NB4 (cell line): ENCODE measurements around the gene COL6A3.

Experiments used
- DNase-seq: peaks from one replicate; pipeline ENCODE4 v3.0.0; 2010; ENCODE audit warnings: low read depth
- H3K4me3 ChIP-seq: one replicate; pipeline ENCODE4 v1.5.1; 2011; ENCODE audit warnings: mild to moderate bottlenecking, low read depth, low read length, moderate library complexity
- MYC ChIP-seq: IDR thresholded peaks from 2 replicates; pipeline ENCODE4 v1.6.1; 2011; ENCODE audit warnings: low read depth, low read length
- POLR2A ChIP-seq: IDR thresholded peaks from 2 replicates; pipeline ENCODE4 v1.6.1; 2011; ENCODE audit warnings: mild to moderate bottlenecking; ENCODE audit not compliant: insufficient read length; ENCODE audit errors: extremely low read depth
- TF ChIP-seq, protein P1 (sequence below): IDR thresholded peaks from 2 replicates; pipeline ENCODE4 v1.6.1; 2011; ENCODE audit warnings: low read depth, low read length
- TF ChIP-seq, protein P2 (sequence below): IDR thresholded peaks from one replicate; pipeline ENCODE4 v1.5.1; 2012; ENCODE audit warnings: low read depth, low read length

COL6A3 gene

DNA sequence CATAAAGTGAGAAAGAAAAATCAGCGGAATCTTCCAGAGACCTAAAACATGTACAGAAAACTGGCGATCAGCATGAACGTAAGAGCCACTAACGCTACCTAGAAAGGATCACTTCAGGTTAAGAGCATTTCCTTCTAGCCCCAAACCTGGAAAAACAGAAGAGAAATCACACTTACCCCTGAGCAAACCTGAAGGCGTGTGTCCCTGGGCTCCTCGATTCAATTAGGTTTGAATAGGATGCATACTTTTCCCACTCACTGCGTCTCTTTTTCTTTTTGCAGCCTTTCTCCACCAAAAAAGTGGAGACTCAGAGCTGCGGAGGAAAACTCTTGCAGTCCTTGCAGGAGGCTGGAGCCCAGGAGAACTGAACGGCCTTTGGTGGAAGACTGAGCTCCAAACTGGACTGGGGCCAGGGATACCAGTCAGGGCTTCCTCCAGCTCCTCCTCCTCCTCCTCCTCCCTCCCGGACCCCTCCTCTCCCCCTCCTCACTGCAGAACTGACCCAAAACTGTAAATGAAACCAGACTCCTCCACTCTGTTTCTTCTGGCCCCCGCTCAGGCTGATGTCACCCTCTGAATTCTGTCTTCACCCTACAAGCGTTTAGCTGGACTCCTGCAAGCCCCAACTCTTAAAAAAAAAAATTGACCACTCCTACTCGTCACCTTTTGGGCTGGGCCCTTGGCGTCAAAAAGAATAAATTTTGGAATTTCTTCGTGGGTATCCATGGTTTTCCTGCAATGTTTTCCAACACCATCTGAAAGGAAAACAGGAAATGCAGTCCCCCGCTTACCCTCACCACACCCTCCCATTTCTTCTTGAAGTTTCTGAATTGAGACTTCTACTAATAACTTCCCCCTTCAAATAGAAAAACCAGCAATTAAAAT lies at the start of gene COL6A3:
COL6A3 (minus strand) TSS at position 388 of the 885 bp plus-strand sequence. CDS start 17,347 bp downstream, outside the sequence.
- DNase-seq, result no peak
- H3K4me3 ChIP-seq, result no peak within 1 kb of the TSS

GRCh38 chr2:237459741-237460174 lies 45.8 kb upstream of the COL6A3 start:
- H3K4me3 ChIP-seq, result no peak overlapping the region
- no peak for DNase-seq
- TF ChIP-seq, protein P1, sequence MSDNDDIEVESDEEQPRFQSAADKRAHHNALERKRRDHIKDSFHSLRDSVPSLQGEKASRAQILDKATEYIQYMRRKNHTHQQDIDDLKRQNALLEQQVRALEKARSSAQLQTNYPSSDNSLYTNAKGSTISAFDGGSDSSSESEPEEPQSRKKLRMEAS, result no peak
- TF ChIP-seq POLR2A, result no peak
- TF ChIP-seq, protein P2, sequence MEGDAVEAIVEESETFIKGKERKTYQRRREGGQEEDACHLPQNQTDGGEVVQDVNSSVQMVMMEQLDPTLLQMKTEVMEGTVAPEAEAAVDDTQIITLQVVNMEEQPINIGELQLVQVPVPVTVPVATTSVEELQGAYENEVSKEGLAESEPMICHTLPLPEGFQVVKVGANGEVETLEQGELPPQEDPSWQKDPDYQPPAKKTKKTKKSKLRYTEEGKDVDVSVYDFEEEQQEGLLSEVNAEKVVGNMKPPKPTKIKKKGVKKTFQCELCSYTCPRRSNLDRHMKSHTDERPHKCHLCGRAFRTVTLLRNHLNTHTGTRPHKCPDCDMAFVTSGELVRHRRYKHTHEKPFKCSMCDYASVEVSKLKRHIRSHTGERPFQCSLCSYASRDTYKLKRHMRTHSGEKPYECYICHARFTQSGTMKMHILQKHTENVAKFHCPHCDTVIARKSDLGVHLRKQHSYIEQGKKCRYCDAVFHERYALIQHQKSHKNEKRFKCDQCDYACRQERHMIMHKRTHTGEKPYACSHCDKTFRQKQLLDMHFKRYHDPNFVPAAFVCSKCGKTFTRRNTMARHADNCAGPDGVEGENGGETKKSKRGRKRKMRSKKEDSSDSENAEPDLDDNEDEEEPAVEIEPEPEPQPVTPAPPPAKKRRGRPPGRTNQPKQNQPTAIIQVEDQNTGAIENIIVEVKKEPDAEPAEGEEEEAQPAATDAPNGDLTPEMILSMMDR, result no peak
- TF ChIP-seq MYC, result no peak

More for the DNA sequence above, at the start of gene COL6A3:
- TF ChIP-seq, protein P1, result no peak
- TF ChIP-seq, protein P2, result no peak
- TF ChIP-seq MYC (no peak), POLR2A (no peak)

DNA sequence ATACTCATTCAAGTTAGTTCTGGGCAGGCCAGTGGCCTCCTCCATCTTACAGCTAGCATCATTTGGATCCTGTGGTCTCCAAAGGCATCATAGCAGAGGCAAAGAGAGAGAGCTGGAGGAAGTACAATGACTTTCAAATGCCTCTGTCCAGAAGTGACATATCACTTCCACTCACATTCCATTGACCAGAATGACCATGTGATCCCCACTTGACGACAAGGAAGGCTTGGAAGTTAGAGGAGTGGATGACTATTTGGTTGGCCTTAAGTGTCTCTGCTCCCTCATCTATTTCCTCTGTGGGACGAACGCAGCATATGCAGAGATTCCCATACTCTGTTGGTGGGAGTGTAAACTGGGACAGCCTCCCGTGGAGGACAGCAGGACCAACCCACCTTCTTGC lies 45.3 kb upstream of the COL6A3 start:
- no peak overlapping the region for H3K4me3 ChIP-seq
- DNase-seq, result no peak
- TF ChIP-seq MYC (no peak), POLR2A (no peak)
- TF ChIP-seq, protein P1, result no peak
- TF ChIP-seq, protein P2, result no peak

GRCh38 chr2:237458519-237458918 lies 44.6 kb upstream of the COL6A3 start:
- DNase-seq, result no peak
- TF ChIP-seq MYC (no peak), POLR2A (no peak)
- TF ChIP-seq, protein P1, result no peak
- TF ChIP-seq, protein P2, result no peak
- H3K4me3 ChIP-seq, result no peak overlapping the region

DNA sequence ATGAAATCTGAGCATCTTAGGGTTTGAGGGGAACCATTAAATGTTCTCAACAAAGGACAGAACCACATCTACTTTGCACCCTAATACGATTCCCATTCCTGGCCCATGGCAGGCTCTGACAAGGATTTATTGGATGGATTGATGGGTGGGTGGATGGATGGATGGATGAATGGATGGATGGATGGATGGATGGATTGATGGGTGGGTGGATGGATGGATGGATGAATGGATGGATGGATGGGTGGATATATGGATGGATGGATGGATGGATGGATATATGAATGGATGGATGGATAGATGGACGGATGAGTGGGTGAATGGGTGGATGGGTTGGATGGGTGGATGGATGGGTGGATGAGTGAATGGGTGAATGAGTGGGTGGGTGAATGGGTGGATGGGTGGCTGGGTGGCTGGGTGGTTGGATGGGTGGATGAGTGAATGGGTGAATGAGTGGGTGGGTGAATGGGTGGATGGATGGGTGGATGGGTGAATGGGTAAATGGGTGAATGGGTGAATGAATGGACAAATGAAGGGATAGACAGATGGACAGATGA lies 43.5 kb upstream of the COL6A3 start:
- DNase-seq, result no peak
- no peak overlapping the region for H3K4me3 ChIP-seq
- TF ChIP-seq MYC (no peak), POLR2A (no peak)
- TF ChIP-seq, protein P1, result no peak
- TF ChIP-seq, protein P2, result no peak
